ENCODE data around the gene LDB1.

Gene LDB1

DNA sequence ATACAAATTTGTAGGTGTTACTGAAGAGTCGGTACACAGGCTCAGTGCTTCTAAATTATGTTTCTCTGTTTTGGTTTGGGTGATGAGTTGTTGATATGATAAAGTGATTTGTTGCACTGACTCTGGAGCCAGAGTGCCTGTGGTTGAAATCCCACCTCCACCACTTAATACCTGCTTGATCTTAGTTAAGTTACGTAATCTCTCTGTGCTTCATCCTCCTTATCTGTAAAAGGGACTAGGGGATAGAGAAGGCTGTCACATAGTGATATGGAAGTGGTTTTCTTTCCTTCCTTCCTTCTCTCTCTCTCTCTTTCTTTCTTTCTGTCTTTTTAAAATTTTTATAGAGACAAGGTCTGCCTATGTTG is 55.7 kb downstream of the LDB1 start:
- no peak for DNase-seq (ENCODE audit: low read depth)

DNA sequence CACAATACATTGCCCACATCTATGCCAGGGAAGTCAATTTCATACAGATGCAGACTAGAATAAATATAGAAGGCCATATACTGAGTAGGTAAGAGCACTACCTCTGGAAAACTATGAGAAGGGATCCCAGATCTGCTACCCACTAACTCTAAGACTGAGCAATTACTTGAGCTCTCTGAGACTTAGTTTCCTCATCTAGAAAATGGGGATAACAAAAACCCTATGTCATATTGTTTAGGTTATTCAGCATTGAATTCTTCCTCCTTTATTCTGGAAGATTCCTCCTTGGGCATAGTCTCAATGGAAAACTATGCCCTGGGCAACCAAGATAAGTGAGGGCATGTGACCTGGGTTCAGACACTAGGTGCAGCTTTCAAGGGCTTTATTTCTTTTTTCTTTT is 60.2 kb downstream of the LDB1 start:
- no peak for DNase-seq (ENCODE audit: low read depth)

All from stimulated activated CD8-positive, alpha-beta memory T cell treated with anti-CD3 and anti-CD28 coated beads, Interleukin-15, amount 100 ng/mL, for 24 hours (primary cell).